A549 (cell line): ENCODE results near the gene SRGAP1. TPM values are rescaled to one million over a fixed set of nuclear protein-coding genes. Genes with fewer than 3 reads are reported as not detected.

ENCODE experiments used
- ATAC-seq, 2 experiments: fragments of 200-7000 bp in 1 of 2; fragments of >200 bp in 1 of 2; cut with Nextera tagmentation in 1 of 2; cut with Tn5 transposase in 1 of 2; 3 replicates each; pipeline versions ENCODE4 v1.8.0 to v1.9.1; 2018 to 2020; ENCODE audit warnings: mild to moderate bottlenecking in 1 of 2, moderate library complexity in 1 of 2
- CTCF ChIA-PET: fragments of 300-600 bp; sonication (Branson Sonifier 250); formaldehyde crosslinking; extraction: SDS; loops from one replicate; lab custom pipeline; 2021; ENCODE audit warnings: antibody characterized with exemption, inconsistent platforms; lab: Yijun Ruan, JAX
- POLR2A ChIA-PET: fragments of 350-600 bp; formaldehyde crosslinking; extraction: SDS; loops from one replicate; lab custom pipeline; 2021; ENCODE audit warnings: antibody characterized with exemption, inconsistent platforms; lab: Yijun Ruan, JAX
- DNase-seq, 2 experiments: peaks; one replicate each; pipeline versions ENCODE4 v3.0.0 to v3.0.0-alpha.2; 2011 to 2016; ENCODE audit warnings: low read depth in 1 of 2, low spot score in 1 of 2
- FAIRE-seq: peaks from 2 replicates; lab custom pipeline; 2011; peaks lifted over from hg19 to GRCh38; lab: Jason Lieb, UNC
- H3K27ac ChIP-seq, 2 experiments: fragments of >200 bp; sonication (Bioruptor Twin); formaldehyde crosslinking; 3 replicates each; pipeline ENCODE4 v1.5.1; 2016 to 2017
- H3K4me1 ChIP-seq: fragments of >200 bp; sonication (Bioruptor Twin); formaldehyde crosslinking; 3 replicates; pipeline ENCODE4 v1.6.1; 2016
- H3K4me2 ChIP-seq: fragments of >200 bp; sonication (Bioruptor Twin); formaldehyde crosslinking; 3 replicates; pipeline ENCODE4 v1.6.1; 2016
- H3K4me3 ChIP-seq: fragments of >200 bp; sonication (Bioruptor Twin); formaldehyde crosslinking; 3 replicates; pipeline ENCODE4 v1.5.1; 2016
- H3K9me3 ChIP-seq: fragments of >200 bp; sonication (Bioruptor Twin); formaldehyde crosslinking; 3 replicates; pipeline ENCODE4 v1.6.1; 2016
- BHLHE40 ChIP-seq: IDR thresholded peaks from 2 replicates; pipeline ENCODE4 v1.6.1; 2012; ENCODE audit warnings: low read depth, low read length, inconsistent platforms
- CBX2 ChIP-seq: fragments of 200-600 bp; sonication (generic); IDR thresholded peaks from 2 replicates; pipeline ENCODE4 v1.6.1; 2016; ENCODE audit warnings: low read depth, mild to moderate bottlenecking, borderline replicate concordance
- CBX8 ChIP-seq: fragments of 200-600 bp; sonication (generic); IDR thresholded peaks from 2 replicates; pipeline ENCODE4 v1.6.1; 2016
- CHD2 ChIP-seq: fragments of 150-350 bp; IDR thresholded peaks from 2 replicates; pipeline ENCODE4 v1.6.1; 2014; ENCODE audit warnings: low read length; ENCODE audit not compliant: partially characterized antibody
- CTCF ChIP-seq: fragments of >200 bp; sonication (Bioruptor Twin); formaldehyde crosslinking; IDR thresholded peaks from 3 replicates; pipeline ENCODE4 v1.5.1; 2016
- E2F6 ChIP-seq: IDR thresholded peaks from 2 replicates; pipeline ENCODE4 v1.6.1; 2012; ENCODE audit warnings: low read depth, borderline replicate concordance
- ELK1 ChIP-seq: fragments of 150-350 bp; IDR thresholded peaks from 2 replicates; pipeline ENCODE4 v1.6.1; 2014; ENCODE audit warnings: low read depth, mild to moderate bottlenecking, low read length
- HMGXB4 ChIP-seq: fragments of 250-450 bp; sonication (Bioruptor Pico); IDR thresholded peaks from 2 replicates; pipeline ENCODE4 v1.5.0; 2021; ENCODE audit warnings: mild to moderate bottlenecking, moderate library complexity, borderline replicate concordance
- KDM5A ChIP-seq: fragments of 200-600 bp; sonication (generic); IDR thresholded peaks from 2 replicates; pipeline ENCODE4 v1.6.1; 2016; ENCODE audit warnings: antibody characterized with exemption, mild to moderate bottlenecking
- MAFK ChIP-seq: fragments of 450-650 bp; IDR thresholded peaks from 2 replicates; pipeline ENCODE4 v1.6.1; 2014; ENCODE audit not compliant: partially characterized antibody
- MAX ChIP-seq: IDR thresholded peaks from 2 replicates; pipeline ENCODE4 v1.6.1; 2012
- MAZ ChIP-seq: fragments of 150-350 bp; IDR thresholded peaks from 2 replicates; pipeline ENCODE4 v1.6.1; 2014; ENCODE audit warnings: antibody characterized with exemption, low read depth, low read length, borderline replicate concordance
- NFE2L2 ChIP-seq: fragments of 150-350 bp; conservative IDR thresholded peaks from 2 replicates; pipeline ENCODE4 v1.6.1; 2014; ENCODE audit warnings: low read length
- NR3C1 ChIP-seq: fragments of >200 bp; sonication (Bioruptor Twin); formaldehyde crosslinking; IDR thresholded peaks from 3 replicates; pipeline ENCODE4 v1.6.1; 2017
- PHF8 ChIP-seq: fragments of 200-600 bp; sonication (generic); IDR thresholded peaks from 2 replicates; pipeline ENCODE4 v1.6.1; 2016; ENCODE audit warnings: low read depth, mild to moderate bottlenecking, antibody characterized with exemption, moderate library complexity, borderline replicate concordance
- POLR2AphosphoS2 ChIP-seq: conservative IDR thresholded peaks from 2 replicates; pipeline ENCODE4 v1.6.1; 2012; ENCODE audit warnings: low read length, improper control_type of control experiment, inconsistent platforms
- RFX5 ChIP-seq: fragments of 450-650 bp; IDR thresholded peaks from 2 replicates; pipeline ENCODE4 v1.7.1; 2014; ENCODE audit warnings: antibody characterized with exemption, mild to moderate bottlenecking, moderate library complexity
- RNF2 ChIP-seq: fragments of 200-600 bp; sonication (generic); IDR thresholded peaks from 2 replicates; pipeline ENCODE4 v1.6.1; 2016; ENCODE audit warnings: low read depth, mild to moderate bottlenecking, antibody characterized with exemption, moderate library complexity, borderline replicate concordance
- TP53 ChIP-seq: fragments of 250-450 bp; sonication (Bioruptor Pico); IDR thresholded peaks from 2 replicates; pipeline ENCODE4 v1.5.0; 2021; ENCODE audit warnings: mild to moderate bottlenecking, moderate library complexity
- ZFP36 ChIP-seq: fragments of 450-650 bp; IDR thresholded peaks from 2 replicates; pipeline ENCODE4 v1.6.1; 2014; ENCODE audit warnings: borderline replicate concordance; ENCODE audit not compliant: partially characterized antibody
- ZNF302 ChIP-seq: fragments of 250-450 bp; sonication (Bioruptor Pico); IDR thresholded peaks from 2 replicates; pipeline ENCODE4 v1.9.0; 2021; ENCODE audit warnings: inconsistent platforms, mild to moderate bottlenecking, moderate library complexity
- WGBS: methylation state at CpG from one replicate; pipeline ENCODE4 v1.1.6; 2017; ENCODE audit errors: missing lambda C conversion rate; 5-methylcytosine and 5-hydroxymethylcytosine counted together
- polyA plus RNA-seq, 4 experiments: library from polyadenylated mRNA; depleted of rRNA in 3 of 4; stranded (reverse); fragments of >200 nt; fragmentation: RNase III in 1 of 4; extraction: RNeasy Plus Mini Kit Qiagen cat#74134 plus additional on column Dnase treatment in 1 of 4; gene quantifications; 2 replicates in 3 of 4; 3 replicates in 1 of 4; pipeline ENCODE4 v1.2.3, GENCODE V29; 2011 to 2017

The SRGAP1 gene
- polyA plus RNA-seq, 2 of the 4 experiments (the other 2 are of a cell fraction) = 7.9 to 22.9 TPM

GRCh38 chr12:64147011-64147631 is 302.6 kb downstream of the SRGAP1 start:
- Histone ChIP-seq H3K27ac (no peak overlapping the region), H3K9me3 (no peaks in the 10 kb centered on the region), H3K4me2 (no peak overlapping the region), H3K4me1 (no peaks in the 10 kb centered on the region), H3K4me3 (no peak overlapping the region)
- POLR2A ChIA-PET = no interaction called here
- ATAC-seq (no peak), DNase-seq (no peak), FAIRE-seq (no peak)
- TF ChIP-seq E2F6 (no peak), NR3C1 (no peak), KDM5A (no peak), RFX5 (no peak), NFE2L2 (no peak), CTCF (no peak), BHLHE40 (no peak), MAZ (no peak), HMGXB4 (CRISPR knock-in tag) (no peak), ELK1 (no peak), POLR2AphosphoS2 (no peak), RNF2 (no peak), MAFK (no peak)
- CTCF ChIA-PET = interaction anchor here (1.0 to 1.2 kb wide), 2 partner anchors 13 to 35 kb away, joined by 3 to 4 read pairs; no protein-coding TSS in a partner anchor
- 96% methylated on average over 21 of the region's 21 CpGs for WGBS

- POLR2A ChIA-PET = no interaction called here
- CTCF ChIA-PET = interaction anchor here (1.0 to 1.2 kb wide), 4 partner anchors 13 to 303 kb away, joined by 3 to 4 read pairs (median 3); partner anchors contain the start of gene SRGAP1
- ATAC-seq (no peak), DNase-seq (no peak), FAIRE-seq (no peak)
- H3K9me3 ChIP-seq = no peaks in the 10 kb centered on the region
- TF ChIP-seq E2F6 (no peak), TP53 (no peak), MAX (no peak), CBX2 (no peak), ZFP36 (no peak), CHD2 (no peak), CBX8 (no peak), ZNF302 (no peak), PHF8 (no peak)
- no peak overlapping the region for H3K4me3 ChIP-seq
- no peaks in the 10 kb centered on the region for H3K4me1 ChIP-seq
- H3K27ac ChIP-seq = no peak overlapping the region
- WGBS = 87% methylated on average over 2 of the region's 2 CpGs
- H3K4me2 ChIP-seq = no peak overlapping the region
These were observed 303.4 kb downstream of the SRGAP1 start for GRCh38 chr12:64147875-64148274.
